GM23338 (cell line): ENCODE measurements around the gene STPG1. TPM values are rescaled to one million over a fixed set of nuclear protein-coding genes. Genes with fewer than 3 reads are reported as not detected.

Experiments
- ATAC-seq: fragments of 200-7000 bp; cut with Tn5 transposase; 3 replicates; pipeline ENCODE4 v1.9.1; 2020
- DNase-seq: peaks from one replicate; pipeline ENCODE4 v3.0.0-alpha.2; 2015; ENCODE audit warnings: low spot score
- H2AFZ ChIP-seq: fragments of 200-600 bp; sonication (generic); 2 replicates; pipeline ENCODE4 v1.8.0; 2016; ENCODE audit warnings: antibody characterized with exemption, mild to moderate bottlenecking, moderate library complexity
- H3F3A ChIP-seq: fragments of 200-600 bp; sonication (generic); replicated peaks from 2 replicates; pipeline ENCODE4 v1.8.0; 2017; ENCODE audit warnings: antibody characterized with exemption, mixed run types, low read depth
- H3K27ac ChIP-seq: fragments of 200-600 bp; sonication (generic); 2 replicates; pipeline ENCODE4 v1.6.1; 2016; ENCODE audit warnings: low read depth
- H3K27me3 ChIP-seq: fragments of 200-600 bp; sonication (generic); 2 replicates; pipeline ENCODE4 v1.8.0; 2016; ENCODE audit warnings: mild to moderate bottlenecking, mixed run types, moderate library complexity; ENCODE audit not compliant: insufficient read depth
- H3K36me3 ChIP-seq: fragments of 200-600 bp; sonication (generic); 2 replicates; pipeline ENCODE4 v1.8.0; 2016; ENCODE audit warnings: mild to moderate bottlenecking; ENCODE audit not compliant: insufficient read depth
- H3K4me1 ChIP-seq: fragments of 200-600 bp; sonication (generic); 2 replicates; pipeline ENCODE4 v1.8.0; 2016; ENCODE audit warnings: mild to moderate bottlenecking, moderate library complexity; ENCODE audit not compliant: insufficient read depth
- H3K4me2 ChIP-seq: fragments of 200-600 bp; sonication (generic); 2 replicates; pipeline ENCODE4 v1.7.1; 2017; ENCODE audit warnings: mixed run types
- H3K4me3 ChIP-seq: fragments of 200-600 bp; sonication (generic); 2 replicates; pipeline ENCODE4 v1.6.1; 2016; ENCODE audit warnings: mixed run types
- H3K79me2 ChIP-seq: fragments of 200-600 bp; sonication (generic); replicated peaks from 2 replicates; pipeline ENCODE4 v1.8.0; 2017; ENCODE audit warnings: mild to moderate bottlenecking; ENCODE audit not compliant: insufficient read depth
- H3K9me2 ChIP-seq: fragments of 200-600 bp; sonication (generic); 2 replicates; pipeline ENCODE4 v1.8.0; 2017; ENCODE audit not compliant: insufficient read depth
- H4K20me1 ChIP-seq: fragments of 200-600 bp; sonication (generic); replicated peaks from 2 replicates; pipeline ENCODE4 v1.8.0; 2017; ENCODE audit warnings: mild to moderate bottlenecking; ENCODE audit not compliant: insufficient read depth
- H3K27ac Mint-ChIP-seq: 2 replicates; pipeline ENCODE4 v1.8.0; 2020; ENCODE audit warnings: inconsistent platforms, mild to moderate bottlenecking, moderate library complexity, mixed read lengths
- H3K27me3 Mint-ChIP-seq: 3 replicates; pipeline ENCODE4 v1.8.0; 2022; ENCODE audit warnings: low read depth, mild to moderate bottlenecking, moderate library complexity, mixed read lengths, inconsistent platforms; ENCODE audit not compliant: insufficient read depth, poor library complexity
- H3K36me3 Mint-ChIP-seq: 3 replicates; pipeline ENCODE4 v1.8.0; 2021; ENCODE audit warnings: low read depth, mild to moderate bottlenecking, inconsistent platforms, moderate library complexity, mixed read lengths
- H3K4me1 Mint-ChIP-seq: 3 replicates; pipeline ENCODE4 v1.8.0; 2020; ENCODE audit warnings: mild to moderate bottlenecking, inconsistent platforms, mixed read lengths
- H3K4me3 Mint-ChIP-seq: 3 replicates; pipeline ENCODE4 v1.8.0; 2021; ENCODE audit warnings: moderate library complexity, mild to moderate bottlenecking, inconsistent platforms, mixed read lengths
- H3K9me3 Mint-ChIP-seq: 3 replicates; pipeline ENCODE4 v1.8.0; 2020; ENCODE audit warnings: moderate library complexity, mild to moderate bottlenecking, inconsistent platforms, mixed read lengths
- CREB1 ChIP-seq: fragments of 250-450 bp; sonication (Bioruptor Pico); IDR thresholded peaks from 2 replicates; pipeline ENCODE4 v1.5.0; 2020; ENCODE audit warnings: low read depth, mild to moderate bottlenecking, moderate library complexity
- ETS1 ChIP-seq: IDR thresholded peaks from 2 replicates; pipeline ENCODE4 v1.6.1; 2016; ENCODE audit warnings: antibody characterized with exemption
- EZH2 ChIP-seq: fragments of 200-600 bp; sonication (generic); IDR thresholded peaks from one replicate; pipeline ENCODE4 v1.8.0; 2017; ENCODE audit warnings: antibody characterized with exemption, mild to moderate bottlenecking, low read depth; ENCODE audit not compliant: unreplicated experiment
- JUNB ChIP-seq: IDR thresholded peaks from one replicate; pipeline ENCODE4 v1.6.1; 2016; ENCODE audit warnings: antibody characterized with exemption; ENCODE audit not compliant: unreplicated experiment
- STAT1 ChIP-seq: IDR thresholded peaks from one replicate; pipeline ENCODE4 v1.6.1; 2016; ENCODE audit warnings: antibody characterized with exemption; ENCODE audit not compliant: unreplicated experiment
- ZNF114 ChIP-seq: fragments of 250-450 bp; sonication (Bioruptor Pico); IDR thresholded peaks from 2 replicates; pipeline ENCODE4 v1.5.0; 2020; ENCODE audit warnings: mild to moderate bottlenecking, moderate library complexity
- ZNF331 ChIP-seq: fragments of 250-450 bp; sonication (Bioruptor Pico); IDR thresholded peaks from 2 replicates; pipeline ENCODE4 v1.5.0; 2020; ENCODE audit warnings: low read depth, mild to moderate bottlenecking, moderate library complexity
- polyA plus RNA-seq: library from polyadenylated mRNA; unstranded; fragments of >200 nt; fragmentation: Nextera tagmentation; extraction: Ambion mirVana; gene quantifications from 2 replicates; pipeline ENCODE4 v1.2.1, GENCODE V29; 2016
- total RNA-seq: library from RNA; depleted of rRNA; stranded (reverse); fragments of >200 nt; shearing (Covaris generic); gene quantifications from 2 replicates; pipeline ENCODE4 v1.2.3, GENCODE V29; 2014
- TF ChIP-seq, protein P1 (sequence below): IDR thresholded peaks from one replicate; pipeline ENCODE4 v1.6.1; 2018; ENCODE audit warnings: antibody characterized with exemption; ENCODE audit not compliant: unreplicated experiment
- TF ChIP-seq, protein P2 (sequence below): fragments of 250-450 bp; sonication (Bioruptor Pico); IDR thresholded peaks from 2 replicates; pipeline ENCODE4 v1.5.0; 2020; ENCODE audit warnings: mild to moderate bottlenecking, moderate library complexity

Gene STPG1
- total and polyA plus RNA-seq, 2 experiments from 2014 or later: 8.2 to 11.4 TPM

- no peak for ATAC-seq
- H3K4me3 Mint-ChIP-seq: no peak overlapping the region
These were observed 52.9 kb downstream of the STPG1 start for GRCh38 chr1:24360681-24361080.

More at GRCh38 chr1:24360681-24361080, 52.9 kb downstream of the STPG1 start:
- Histone ChIP-seq H3K27me3 (no peaks in the 10 kb centered on the region), H3F3A (no peaks in the 10 kb centered on the region), H3K36me3 (no peaks in the 10 kb centered on the region), H3K4me2 (no peak overlapping the region), H4K20me1 (no peaks in the 10 kb centered on the region), H3K27ac (no peak overlapping the region), H3K9me2 (no peaks in the 10 kb centered on the region), H3K4me1 (no peaks in the 10 kb centered on the region), H2AFZ (no peak overlapping the region), H3K4me3 (no peak overlapping the region), H3K79me2 (no peaks in the 10 kb centered on the region)
- no peak overlapping the region for H3K27ac Mint-ChIP-seq
- peaks cover 6% of the 10 kb centered on the region; the same call in 1 of the 3 replicates for H3K4me1 Mint-ChIP-seq
- H3K9me3 Mint-ChIP-seq: no peaks in the 10 kb centered on the region
- H3K27me3 Mint-ChIP-seq: peaks cover 2% of the 10 kb centered on the region
- no peak for DNase-seq
- H3K36me3 Mint-ChIP-seq: peaks cover 4% of the 10 kb centered on the region; the same call in 2 of the 3 replicates
- TF ChIP-seq JUNB (no peak), STAT1 (no peak), ZNF331 (CRISPR knock-in tag) (no peak), EZH2 (no peak), ZNF114 (no peak), CREB1 (CRISPR knock-in tag) (no peak), ETS1 (no peak)
- TF ChIP-seq, protein P1, sequence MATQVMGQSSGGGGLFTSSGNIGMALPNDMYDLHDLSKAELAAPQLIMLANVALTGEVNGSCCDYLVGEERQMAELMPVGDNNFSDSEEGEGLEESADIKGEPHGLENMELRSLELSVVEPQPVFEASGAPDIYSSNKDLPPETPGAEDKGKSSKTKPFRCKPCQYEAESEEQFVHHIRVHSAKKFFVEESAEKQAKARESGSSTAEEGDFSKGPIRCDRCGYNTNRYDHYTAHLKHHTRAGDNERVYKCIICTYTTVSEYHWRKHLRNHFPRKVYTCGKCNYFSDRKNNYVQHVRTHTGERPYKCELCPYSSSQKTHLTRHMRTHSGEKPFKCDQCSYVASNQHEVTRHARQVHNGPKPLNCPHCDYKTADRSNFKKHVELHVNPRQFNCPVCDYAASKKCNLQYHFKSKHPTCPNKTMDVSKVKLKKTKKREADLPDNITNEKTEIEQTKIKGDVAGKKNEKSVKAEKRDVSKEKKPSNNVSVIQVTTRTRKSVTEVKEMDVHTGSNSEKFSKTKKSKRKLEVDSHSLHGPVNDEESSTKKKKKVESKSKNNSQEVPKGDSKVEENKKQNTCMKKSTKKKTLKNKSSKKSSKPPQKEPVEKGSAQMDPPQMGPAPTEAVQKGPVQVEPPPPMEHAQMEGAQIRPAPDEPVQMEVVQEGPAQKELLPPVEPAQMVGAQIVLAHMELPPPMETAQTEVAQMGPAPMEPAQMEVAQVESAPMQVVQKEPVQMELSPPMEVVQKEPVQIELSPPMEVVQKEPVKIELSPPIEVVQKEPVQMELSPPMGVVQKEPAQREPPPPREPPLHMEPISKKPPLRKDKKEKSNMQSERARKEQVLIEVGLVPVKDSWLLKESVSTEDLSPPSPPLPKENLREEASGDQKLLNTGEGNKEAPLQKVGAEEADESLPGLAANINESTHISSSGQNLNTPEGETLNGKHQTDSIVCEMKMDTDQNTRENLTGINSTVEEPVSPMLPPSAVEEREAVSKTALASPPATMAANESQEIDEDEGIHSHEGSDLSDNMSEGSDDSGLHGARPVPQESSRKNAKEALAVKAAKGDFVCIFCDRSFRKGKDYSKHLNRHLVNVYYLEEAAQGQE: no peak
- TF ChIP-seq, protein P2, sequence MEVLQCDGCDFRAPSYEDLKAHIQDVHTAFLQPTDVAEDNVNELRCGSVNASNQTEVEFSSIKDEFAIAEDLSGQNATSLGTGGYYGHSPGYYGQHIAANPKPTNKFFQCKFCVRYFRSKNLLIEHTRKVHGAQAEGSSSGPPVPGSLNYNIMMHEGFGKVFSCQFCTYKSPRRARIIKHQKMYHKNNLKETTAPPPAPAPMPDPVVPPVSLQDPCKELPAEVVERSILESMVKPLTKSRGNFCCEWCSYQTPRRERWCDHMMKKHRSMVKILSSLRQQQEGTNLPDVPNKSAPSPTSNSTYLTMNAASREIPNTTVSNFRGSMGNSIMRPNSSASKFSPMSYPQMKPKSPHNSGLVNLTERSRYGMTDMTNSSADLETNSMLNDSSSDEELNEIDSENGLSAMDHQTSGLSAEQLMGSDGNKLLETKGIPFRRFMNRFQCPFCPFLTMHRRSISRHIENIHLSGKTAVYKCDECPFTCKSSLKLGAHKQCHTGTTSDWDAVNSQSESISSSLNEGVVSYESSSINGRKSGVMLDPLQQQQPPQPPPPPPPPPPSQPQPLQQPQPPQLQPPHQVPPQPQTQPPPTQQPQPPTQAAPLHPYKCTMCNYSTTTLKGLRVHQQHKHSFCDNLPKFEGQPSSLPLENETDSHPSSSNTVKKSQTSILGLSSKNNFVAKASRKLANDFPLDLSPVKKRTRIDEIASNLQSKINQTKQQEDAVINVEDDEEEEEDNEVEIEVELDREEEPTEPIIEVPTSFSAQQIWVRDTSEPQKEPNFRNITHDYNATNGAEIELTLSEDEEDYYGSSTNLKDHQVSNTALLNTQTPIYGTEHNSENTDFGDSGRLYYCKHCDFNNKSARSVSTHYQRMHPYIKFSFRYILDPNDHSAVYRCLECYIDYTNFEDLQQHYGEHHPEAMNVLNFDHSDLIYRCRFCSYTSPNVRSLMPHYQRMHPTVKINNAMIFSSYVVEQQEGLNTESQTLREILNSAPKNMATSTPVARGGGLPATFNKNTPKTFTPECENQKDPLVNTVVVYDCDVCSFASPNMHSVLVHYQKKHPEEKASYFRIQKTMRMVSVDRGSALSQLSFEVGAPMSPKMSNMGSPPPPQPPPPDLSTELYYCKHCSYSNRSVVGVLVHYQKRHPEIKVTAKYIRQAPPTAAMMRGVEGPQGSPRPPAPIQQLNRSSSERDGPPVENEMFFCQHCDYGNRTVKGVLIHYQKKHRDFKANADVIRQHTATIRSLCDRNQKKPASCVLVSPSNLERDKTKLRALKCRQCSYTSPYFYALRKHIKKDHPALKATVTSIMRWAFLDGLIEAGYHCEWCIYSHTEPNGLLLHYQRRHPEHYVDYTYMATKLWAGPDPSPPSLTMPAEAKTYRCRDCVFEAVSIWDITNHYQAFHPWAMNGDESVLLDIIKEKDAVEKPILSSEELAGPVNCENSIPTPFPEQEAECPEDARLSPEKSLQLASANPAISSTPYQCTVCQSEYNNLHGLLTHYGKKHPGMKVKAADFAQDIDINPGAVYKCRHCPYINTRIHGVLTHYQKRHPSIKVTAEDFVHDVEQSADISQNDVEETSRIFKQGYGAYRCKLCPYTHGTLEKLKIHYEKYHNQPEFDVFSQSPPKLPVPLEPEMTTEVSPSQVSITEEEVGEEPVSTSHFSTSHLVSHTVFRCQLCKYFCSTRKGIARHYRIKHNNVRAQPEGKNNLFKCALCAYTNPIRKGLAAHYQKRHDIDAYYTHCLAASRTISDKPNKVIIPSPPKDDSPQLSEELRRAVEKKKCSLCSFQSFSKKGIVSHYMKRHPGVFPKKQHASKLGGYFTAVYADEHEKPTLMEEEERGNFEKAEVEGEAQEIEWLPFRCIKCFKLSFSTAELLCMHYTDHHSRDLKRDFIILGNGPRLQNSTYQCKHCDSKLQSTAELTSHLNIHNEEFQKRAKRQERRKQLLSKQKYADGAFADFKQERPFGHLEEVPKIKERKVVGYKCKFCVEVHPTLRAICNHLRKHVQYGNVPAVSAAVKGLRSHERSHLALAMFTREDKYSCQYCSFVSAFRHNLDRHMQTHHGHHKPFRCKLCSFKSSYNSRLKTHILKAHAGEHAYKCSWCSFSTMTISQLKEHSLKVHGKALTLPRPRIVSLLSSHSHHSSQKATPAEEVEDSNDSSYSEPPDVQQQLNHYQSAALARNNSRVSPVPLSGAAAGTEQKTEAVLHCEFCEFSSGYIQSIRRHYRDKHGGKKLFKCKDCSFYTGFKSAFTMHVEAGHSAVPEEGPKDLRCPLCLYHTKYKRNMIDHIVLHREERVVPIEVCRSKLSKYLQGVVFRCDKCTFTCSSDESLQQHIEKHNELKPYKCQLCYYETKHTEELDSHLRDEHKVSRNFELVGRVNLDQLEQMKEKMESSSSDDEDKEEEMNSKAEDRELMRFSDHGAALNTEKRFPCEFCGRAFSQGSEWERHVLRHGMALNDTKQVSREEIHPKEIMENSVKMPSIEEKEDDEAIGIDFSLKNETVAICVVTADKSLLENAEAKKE: no peak
